ENCODE measurements around the gene LRRN3. TPM values are rescaled to one million over a fixed set of nuclear protein-coding genes. Genes with fewer than 3 reads are reported as not detected.

The LRRN3 gene
- total and polyA plus RNA-seq, 2 of the 4 experiments (the other 2 are of a cell fraction): 6.9 to 15.2 TPM

- Histone ChIP-seq H3K9ac (ENCODE audit: low read depth, low read length) (no peak overlapping the region), H4K8ac (ENCODE audit: low read depth in 2 of 2, low read length in 2 of 2) (no peak overlapping the region), H3K9me1 (ENCODE audit: insufficient read depth, low read length) (no peaks in the 10 kb centered on the region), H2AFZ (replicated peaks; ENCODE audit: low read length, poor library complexity) (no peak overlapping the region), H3K9me3 (ENCODE audit: control insufficient read depth, insufficient read depth, low read length) (no peaks in the 10 kb centered on the region), H4K91ac (ENCODE audit: insufficient read depth, low read depth, low read length) (no peak overlapping the region), H3K36me3 (ENCODE audit: control insufficient read depth, insufficient read depth, low read length) (no peaks in the 10 kb centered on the region), H3K56ac (ENCODE audit: extremely low read depth, insufficient read depth, low read length) (no peak overlapping the region), H3K27ac (ENCODE audit: insufficient read depth, low read length) (no peak overlapping the region), H3K23ac (ENCODE audit: low read depth, low read length) (no peak overlapping the region), H2AK5ac (ENCODE audit: low read depth, low read length) (no peak overlapping the region), H3K4me1 (ENCODE audit: control insufficient read depth, insufficient read depth, low read length) (peaks cover 6% of the 10 kb centered on the region), H3K4me3 (ENCODE audit: insufficient read depth, low read depth, low read length) (no peak overlapping the region), H4K5ac (ENCODE audit: low read depth, low read length) (no peak overlapping the region), H2AK9ac (replicated peaks; ENCODE audit: low read depth, low read length, poor library complexity) (no peak overlapping the region), H2BK5ac (ENCODE audit: low read depth, low read length, poor library complexity, severe bottlenecking) (no peak overlapping the region), H2BK15ac (ENCODE audit: low read depth, low read length) (no peak overlapping the region), H3K27me3 (ENCODE audit: control insufficient read depth, insufficient read depth, low read length) (no peaks in the 10 kb centered on the region), H2BK20ac (ENCODE audit: low read depth, low read length) (no peak overlapping the region; the same call in 1 of the 2 replicates), H3K4me2 (ENCODE audit: low read depth, low read length) (no peak overlapping the region), H4K20me1 (ENCODE audit: insufficient read depth, low read length) (no peaks in the 10 kb centered on the region), H3K79me1 (ENCODE audit: low read depth in 1 of 2, low read length in 2 of 2) (no peaks in the 10 kb centered on the region), H3K14ac (replicated peaks; ENCODE audit: low read depth, low read length) (no peak overlapping the region), H3K4ac (ENCODE audit: low read depth, low read length) (no peak overlapping the region), H2BK120ac (ENCODE audit: low read depth, low read length) (no peak overlapping the region), H3K18ac (ENCODE audit: low read depth, low read length) (no peak overlapping the region)
- BruUV-seq (replicated peaks): no TSS peak
- in situ Hi-C loops (cut with MboI; ENCODE audit: low sequenced_read_pairs): no loop called here
- ATAC-seq (ENCODE audit: low read depth) (no peak), DNase-seq (no peak)
- WGBS, 2 experiments (ENCODE audit: extremely low coverage in 2 of 2, insufficient read length in 1 of 2): no CpG with 5 or more reads among the region's 6 CpGs
- CTCF ChIA-PET: interaction anchor here (0.7 to 1.0 kb wide), 2 partner anchors 10 to 17 kb away, joined by 3 to 5 read pairs; no protein-coding TSS in a partner anchor
- dilution Hi-C loops (cut with HindIII; ENCODE audit: low sequenced_read_pairs, unreplicated experiment): no loop called here
- intact Hi-C loops (cut with micrococcal nuclease): no loop called here
- no peak for TF ChIP-seq ELK1 (IDR thresholded peaks at IDR 0.05; ENCODE audit: borderline replicate concordance, low read depth, low read length)
- TF ChIP-seq MXI1 (IDR thresholded peaks at IDR 0.05; ENCODE audit: borderline replicate concordance, low read depth, low read length): no peak
- no peak for TF ChIP-seq NFE2L2 (IDR thresholded peaks at IDR 0.05; ENCODE audit: low read depth, low read length)
- no peak for TF ChIP-seq CHD1 (IDR thresholded peaks at IDR 0.05; ENCODE audit: low read depth, low read length)
- TF ChIP-seq CEBPB (IDR thresholded peaks at IDR 0.05; ENCODE audit: low read depth, low read length): no peak
- no peak for TF ChIP-seq MAZ (IDR thresholded peaks at IDR 0.05; ENCODE audit: borderline replicate concordance, low read depth, low read length)
- TF ChIP-seq RAD21 (IDR thresholded peaks at IDR 0.05; ENCODE audit: low read length): no peak
- TF ChIP-seq USF2 (IDR thresholded peaks at IDR 0.05; ENCODE audit: low read depth, low read length): no peak
- TF ChIP-seq FOS (IDR thresholded peaks at IDR 0.05; ENCODE audit: low read depth, low read length): no peak
- no peak for TF ChIP-seq CTCF (conservative IDR thresholded peaks at IDR 0.05; ENCODE audit: low read depth, low read length)
- TF ChIP-seq RCOR1 (IDR thresholded peaks at IDR 0.05; ENCODE audit: insufficient replicate concordance, low read length): no peak
- no peak for TF ChIP-seq MAFK (IDR thresholded peaks at IDR 0.05; ENCODE audit: low read depth, low read length)
- POLR2A ChIA-PET (ENCODE audit: unreplicated experiment): no interaction called here
Measured at GRCh38 chr7:111074748-111075146, 16.2 kb upstream of the LRRN3 start.
